A549 (cell line): Measurements from ENCODE around the gene SNX5.

Source experiments
- FOSL2 ChIP-seq, 2 experiments: fragments of 450-650 bp in 1 of 2; fragments of >200 bp in 1 of 2; sonication (Bioruptor Twin) in 1 of 2; formaldehyde crosslinking; IDR thresholded peaks; 2 replicates each; pipeline versions ENCODE4 v1.5.0 to v1.6.1; 2016 to 2020; ENCODE audit warnings: mild to moderate bottlenecking in 1 of 2, moderate library complexity in 1 of 2
- NR3C1 ChIP-seq: fragments of >200 bp; sonication (Bioruptor Twin); formaldehyde crosslinking; IDR thresholded peaks from 3 replicates; pipeline ENCODE4 v1.6.1; 2017
- POLR2A ChIP-seq: IDR thresholded peaks from 2 replicates; pipeline ENCODE4 v1.6.1; 2012; ENCODE audit warnings: mild to moderate bottlenecking, low read length
- RCOR1 ChIP-seq: fragments of 150-350 bp; IDR thresholded peaks from 2 replicates; pipeline ENCODE4 v1.6.1; 2014; ENCODE audit warnings: antibody characterized with exemption, low read length, low read depth
- RFX5 ChIP-seq: fragments of 450-650 bp; IDR thresholded peaks from 2 replicates; pipeline ENCODE4 v1.7.1; 2014; ENCODE audit warnings: antibody characterized with exemption, mild to moderate bottlenecking, moderate library complexity
- SREBF2 ChIP-seq: fragments of 450-650 bp; IDR thresholded peaks from 2 replicates; pipeline ENCODE4 v1.6.1; 2014; ENCODE audit warnings: mild to moderate bottlenecking, moderate library complexity
- TF ChIP-seq, protein P1 (sequence below): fragments of >200 bp; sonication (Bioruptor Twin); formaldehyde crosslinking; IDR thresholded peaks from 3 replicates; pipeline ENCODE4 v1.5.1; 2016
- TF ChIP-seq, protein P2 (sequence below): fragments of 450-650 bp; IDR thresholded peaks from 2 replicates; pipeline ENCODE4 v1.6.1; 2014; ENCODE audit warnings: antibody characterized with exemption
- TF ChIP-seq, protein P3 (sequence below): IDR thresholded peaks from 2 replicates; pipeline ENCODE4 v1.6.1; 2012

DNA sequence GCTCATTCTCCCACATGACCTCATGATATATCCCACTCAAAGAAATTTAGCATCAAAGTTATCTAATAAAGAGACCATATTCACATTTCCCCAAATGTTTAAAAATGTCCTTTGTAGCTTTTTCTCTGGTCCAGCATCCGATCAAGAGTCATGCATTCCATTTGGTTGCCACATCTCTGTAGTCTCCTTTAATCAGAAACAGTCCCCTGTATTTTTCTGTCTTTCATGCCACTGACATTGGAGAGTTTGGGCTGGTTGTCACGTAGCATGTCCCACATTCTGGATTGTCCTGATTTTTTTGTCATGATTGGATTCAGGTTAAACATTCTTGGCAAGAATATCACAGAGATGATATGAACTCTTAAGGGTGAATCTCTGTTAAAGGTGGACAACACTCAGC is 55.7 kb downstream of the SNX5 start:
- TF ChIP-seq, protein P1, sequence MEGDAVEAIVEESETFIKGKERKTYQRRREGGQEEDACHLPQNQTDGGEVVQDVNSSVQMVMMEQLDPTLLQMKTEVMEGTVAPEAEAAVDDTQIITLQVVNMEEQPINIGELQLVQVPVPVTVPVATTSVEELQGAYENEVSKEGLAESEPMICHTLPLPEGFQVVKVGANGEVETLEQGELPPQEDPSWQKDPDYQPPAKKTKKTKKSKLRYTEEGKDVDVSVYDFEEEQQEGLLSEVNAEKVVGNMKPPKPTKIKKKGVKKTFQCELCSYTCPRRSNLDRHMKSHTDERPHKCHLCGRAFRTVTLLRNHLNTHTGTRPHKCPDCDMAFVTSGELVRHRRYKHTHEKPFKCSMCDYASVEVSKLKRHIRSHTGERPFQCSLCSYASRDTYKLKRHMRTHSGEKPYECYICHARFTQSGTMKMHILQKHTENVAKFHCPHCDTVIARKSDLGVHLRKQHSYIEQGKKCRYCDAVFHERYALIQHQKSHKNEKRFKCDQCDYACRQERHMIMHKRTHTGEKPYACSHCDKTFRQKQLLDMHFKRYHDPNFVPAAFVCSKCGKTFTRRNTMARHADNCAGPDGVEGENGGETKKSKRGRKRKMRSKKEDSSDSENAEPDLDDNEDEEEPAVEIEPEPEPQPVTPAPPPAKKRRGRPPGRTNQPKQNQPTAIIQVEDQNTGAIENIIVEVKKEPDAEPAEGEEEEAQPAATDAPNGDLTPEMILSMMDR, result no peak
- TF ChIP-seq FOSL2 (IDR thresholded peaks at IDR 0.05) (no peak), FOSL2 (CRISPR knock-in tag; IDR thresholded peaks at IDR 0.05) (no peak), NR3C1 (no peak), RFX5 (no peak), RCOR1 (no peak), SREBF2 (no peak), POLR2A (no peak)
- TF ChIP-seq, protein P2, sequence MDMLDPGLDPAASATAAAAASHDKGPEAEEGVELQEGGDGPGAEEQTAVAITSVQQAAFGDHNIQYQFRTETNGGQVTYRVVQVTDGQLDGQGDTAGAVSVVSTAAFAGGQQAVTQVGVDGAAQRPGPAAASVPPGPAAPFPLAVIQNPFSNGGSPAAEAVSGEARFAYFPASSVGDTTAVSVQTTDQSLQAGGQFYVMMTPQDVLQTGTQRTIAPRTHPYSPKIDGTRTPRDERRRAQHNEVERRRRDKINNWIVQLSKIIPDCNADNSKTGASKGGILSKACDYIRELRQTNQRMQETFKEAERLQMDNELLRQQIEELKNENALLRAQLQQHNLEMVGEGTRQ, result no peak
- TF ChIP-seq, protein P3, sequence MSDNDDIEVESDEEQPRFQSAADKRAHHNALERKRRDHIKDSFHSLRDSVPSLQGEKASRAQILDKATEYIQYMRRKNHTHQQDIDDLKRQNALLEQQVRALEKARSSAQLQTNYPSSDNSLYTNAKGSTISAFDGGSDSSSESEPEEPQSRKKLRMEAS, result no peak
